IPS DF 6.9 (cell line): Measurements from ENCODE around the gene NUP214.

Experiments used
- DNase-seq: peaks from one replicate; pipeline ENCODE4 v3.0.0-alpha.2; 2013; ENCODE audit warnings: low read depth, low spot score
- H3K27ac ChIP-seq: one replicate; pipeline ENCODE4 v1.5.1; 2013; ENCODE audit warnings: low read length, control low read depth
- H3K27me3 ChIP-seq: 2 replicates; pipeline ENCODE4 v1.6.1; 2013; ENCODE audit warnings: mild to moderate bottlenecking, low read length; ENCODE audit not compliant: control insufficient read depth, insufficient read depth
- H3K36me3 ChIP-seq: 2 replicates; pipeline ENCODE4 v1.6.1; 2013; ENCODE audit warnings: low read length; ENCODE audit not compliant: control insufficient read depth, insufficient read depth
- H3K4me1 ChIP-seq: 2 replicates; pipeline ENCODE4 v1.6.1; 2013; ENCODE audit warnings: low read length; ENCODE audit not compliant: control insufficient read depth, insufficient read depth
- H3K4me3 ChIP-seq: 2 replicates; pipeline ENCODE4 v1.5.1; 2013; ENCODE audit warnings: mild to moderate bottlenecking, low read length
- H3K9me3 ChIP-seq: 2 replicates; pipeline ENCODE4 v1.6.1; 2013; ENCODE audit warnings: low read length, inconsistent platforms; ENCODE audit not compliant: control insufficient read depth, insufficient read depth
- WGBS: extraction: QIAGEN DNeasy Blood & Tissue Kit; methylation state at CpG from one replicate; pipeline ENCODE4 v1.1.7; 2013; ENCODE audit warnings: mixed read lengths, missing lambda C conversion rate; ENCODE audit not compliant: insufficient read length, insufficient coverage; 5-methylcytosine and 5-hydroxymethylcytosine counted together

NUP214 gene

DNA sequence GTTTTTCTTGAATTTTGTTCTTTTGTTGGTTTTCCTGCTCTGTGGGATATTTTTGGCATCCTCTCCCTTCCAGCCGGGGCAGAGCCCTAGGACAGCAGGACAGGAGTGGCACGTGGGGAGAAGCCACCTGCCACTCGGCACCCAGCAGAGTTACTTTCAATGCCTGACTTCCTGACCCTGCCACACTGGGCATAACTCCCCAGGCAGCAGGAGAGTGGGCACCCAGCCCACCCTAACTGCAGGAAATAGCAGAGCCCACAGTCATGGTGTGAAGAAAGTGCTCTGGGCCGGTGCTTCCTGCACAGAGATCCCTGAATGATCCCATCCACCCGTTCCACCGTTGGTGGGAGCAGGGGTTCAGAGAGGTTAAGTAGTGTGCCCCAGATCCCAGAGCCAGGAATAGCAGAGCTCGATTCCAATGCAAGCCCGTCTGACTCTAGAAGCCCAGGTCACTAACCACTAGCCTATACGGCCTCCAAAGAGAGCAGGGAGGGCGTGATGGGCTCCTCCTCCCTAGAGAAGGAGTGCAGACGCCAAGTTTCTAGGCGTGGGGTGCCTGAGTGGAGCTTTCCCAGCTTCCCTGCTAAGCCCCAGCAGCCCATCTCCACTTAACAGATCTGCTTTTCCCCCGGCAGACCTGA is 8.1 kb upstream of the NUP214 start:
- DNase-seq: no peak
- H3K36me3 ChIP-seq: peaks cover 26% of the 10 kb centered on the region
- H3K27ac ChIP-seq: no peak overlapping the region
- H3K27me3 ChIP-seq: no peaks in the 10 kb centered on the region
- WGBS: no CpG with 5 or more reads among the region's 13 CpGs
- no peak overlapping the region for H3K4me3 ChIP-seq
- H3K9me3 ChIP-seq: no peaks in the 10 kb centered on the region
- no peaks in the 10 kb centered on the region for H3K4me1 ChIP-seq

DNA sequence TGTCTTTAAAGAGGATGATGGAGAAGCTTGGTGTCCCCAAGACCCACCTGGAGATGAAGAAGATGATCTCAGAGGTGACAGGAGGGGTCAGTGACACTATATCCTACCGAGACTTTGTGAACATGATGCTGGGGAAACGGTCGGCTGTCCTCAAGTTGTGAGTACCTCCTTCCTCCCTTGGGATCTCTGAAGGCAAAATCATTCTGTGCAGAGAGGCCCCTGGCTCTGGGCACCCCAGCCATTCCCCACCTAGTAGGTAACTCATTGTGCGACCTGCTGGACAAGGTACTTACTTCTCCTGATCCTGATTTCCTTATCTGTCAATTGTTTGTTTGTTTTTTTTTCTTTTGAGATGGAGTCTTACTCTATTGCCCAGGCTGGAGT is 7.6 kb upstream of the NUP214 start:
- no CpG with 5 or more reads among the region's 4 CpGs for WGBS
- no peak overlapping the region for H3K4me3 ChIP-seq
- no peak overlapping the region for H3K27ac ChIP-seq
- no peaks in the 10 kb centered on the region for H3K27me3 ChIP-seq
- H3K36me3 ChIP-seq: peaks cover 23% of the 10 kb centered on the region
- no peaks in the 10 kb centered on the region for H3K4me1 ChIP-seq
- H3K9me3 ChIP-seq: no peaks in the 10 kb centered on the region
- no peak for DNase-seq

DNA sequence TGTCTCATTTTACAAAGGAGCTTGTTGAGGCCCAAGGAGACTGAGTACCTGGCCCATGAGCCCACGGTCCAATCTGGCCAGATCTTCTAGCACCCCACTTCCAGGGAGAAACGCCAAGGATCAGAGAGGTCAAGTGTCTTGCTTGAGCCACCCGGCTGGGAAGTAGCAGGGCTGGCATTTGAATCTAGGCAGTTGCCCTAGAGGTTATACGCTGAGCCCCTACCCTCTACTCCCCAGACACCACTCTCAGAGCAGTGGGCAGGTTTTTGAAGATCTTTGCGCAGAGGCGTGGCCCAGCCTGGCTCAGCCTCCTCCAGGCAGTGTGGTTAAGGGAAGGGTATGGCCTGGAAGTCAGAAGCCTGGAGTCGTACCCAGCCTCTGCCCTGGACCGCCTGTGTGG is 5.8 kb upstream of the NUP214 start:
- Histone ChIP-seq H3K4me3 (no peak overlapping the region), H3K27ac (no peak overlapping the region), H3K4me1 (no peaks in the 10 kb centered on the region), H3K9me3 (no peaks in the 10 kb centered on the region), H3K27me3 (no peaks in the 10 kb centered on the region), H3K36me3 (peaks cover 22% of the 10 kb centered on the region)
- no peak for DNase-seq
- no CpG with 5 or more reads among the region's 8 CpGs for WGBS

DNA sequence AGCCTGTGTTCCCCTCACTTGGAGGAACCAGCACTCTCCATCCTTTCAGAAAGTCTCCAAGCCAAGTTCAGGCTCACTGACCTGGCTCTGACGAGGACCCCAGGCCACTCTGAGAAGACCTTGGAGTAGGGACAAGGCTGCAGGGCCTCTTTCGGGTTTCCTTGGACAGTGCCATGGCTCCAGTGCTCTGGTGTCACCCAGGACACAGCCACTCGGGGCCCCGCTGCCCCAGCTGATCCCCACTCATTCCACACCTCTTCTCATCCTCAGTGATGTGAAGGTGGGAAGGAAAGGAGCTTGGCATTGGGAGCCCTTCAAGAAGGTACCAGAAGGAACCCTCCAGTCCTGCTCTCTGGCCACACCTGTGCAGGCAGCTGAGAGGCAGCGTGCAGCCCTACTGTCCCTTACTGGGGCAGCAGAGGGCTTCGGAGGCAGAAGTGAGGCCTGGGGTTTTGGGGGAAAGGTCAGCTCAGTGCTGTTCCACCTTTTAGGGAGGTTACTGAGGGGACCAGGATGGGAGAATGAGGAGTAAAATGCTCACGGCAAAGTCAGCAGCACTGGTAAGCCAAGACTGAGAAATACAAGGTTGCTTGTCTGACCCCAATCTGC is 4.7 kb upstream of the NUP214 start:
- WGBS: no CpG with 5 or more reads among the region's 7 CpGs
- no peak overlapping the region for H3K27ac ChIP-seq
- no peaks in the 10 kb centered on the region for H3K27me3 ChIP-seq
- no peak for DNase-seq
- no peak overlapping the region for H3K4me3 ChIP-seq
- no peaks in the 10 kb centered on the region for H3K4me1 ChIP-seq
- no peaks in the 10 kb centered on the region for H3K9me3 ChIP-seq
- peaks cover 20% of the 10 kb centered on the region for H3K36me3 ChIP-seq

DNA sequence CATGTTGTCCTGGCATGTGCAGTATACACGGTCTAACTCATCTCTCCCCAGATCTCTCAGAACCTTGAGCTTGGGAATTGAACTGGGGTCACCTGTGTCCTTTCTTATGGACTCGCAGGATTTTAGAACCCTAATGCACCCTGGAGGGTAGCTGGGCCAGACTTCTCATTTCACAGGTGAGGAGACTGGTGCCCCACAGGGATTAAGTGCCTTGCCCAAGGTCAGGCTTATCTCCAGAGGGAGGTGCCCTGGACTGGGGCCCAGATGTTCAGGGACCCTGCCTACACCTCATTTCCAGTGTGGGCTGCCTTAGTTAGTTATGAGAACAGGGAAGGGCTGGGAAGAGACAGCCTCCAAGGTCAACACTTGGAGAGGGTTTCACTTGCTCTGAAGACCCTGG is 4.0 kb upstream of the NUP214 start:
- no CpG with 5 or more reads among the region's 2 CpGs for WGBS
- peaks cover 20% of the 10 kb centered on the region for H3K36me3 ChIP-seq
- no peak overlapping the region for H3K4me3 ChIP-seq
- no peaks in the 10 kb centered on the region for H3K27me3 ChIP-seq
- no peak for DNase-seq
- H3K9me3 ChIP-seq: no peaks in the 10 kb centered on the region
- H3K4me1 ChIP-seq: no peaks in the 10 kb centered on the region
- no peak overlapping the region for H3K27ac ChIP-seq

DNA sequence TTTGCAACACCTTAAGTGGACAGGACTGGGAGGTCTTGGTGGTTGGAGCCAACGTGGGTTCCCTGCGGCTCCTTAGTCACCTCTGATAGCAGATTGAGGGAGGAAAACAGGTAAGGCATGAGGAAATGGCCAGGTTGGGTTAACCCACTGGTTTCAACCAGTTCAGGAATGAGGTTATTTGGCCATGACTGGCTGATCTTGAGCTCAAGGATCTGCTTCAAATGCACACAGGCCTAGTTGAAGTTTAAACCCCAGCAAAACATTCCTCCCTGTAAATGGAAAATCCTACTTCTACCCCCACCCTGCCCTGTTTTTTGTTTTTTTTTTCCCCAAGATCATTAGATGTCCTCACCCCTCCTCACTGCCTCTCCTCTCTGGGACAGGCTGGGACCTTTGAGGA is 3.2 kb upstream of the NUP214 start:
- no peak for DNase-seq
- no peaks in the 10 kb centered on the region for H3K4me1 ChIP-seq
- no peaks in the 10 kb centered on the region for H3K27me3 ChIP-seq
- no peak overlapping the region for H3K27ac ChIP-seq
- WGBS: no CpG with 5 or more reads among the region's 2 CpGs
- no peaks in the 10 kb centered on the region for H3K9me3 ChIP-seq
- peaks cover 17% of the 10 kb centered on the region for H3K36me3 ChIP-seq
- no peak overlapping the region for H3K4me3 ChIP-seq

DNA sequence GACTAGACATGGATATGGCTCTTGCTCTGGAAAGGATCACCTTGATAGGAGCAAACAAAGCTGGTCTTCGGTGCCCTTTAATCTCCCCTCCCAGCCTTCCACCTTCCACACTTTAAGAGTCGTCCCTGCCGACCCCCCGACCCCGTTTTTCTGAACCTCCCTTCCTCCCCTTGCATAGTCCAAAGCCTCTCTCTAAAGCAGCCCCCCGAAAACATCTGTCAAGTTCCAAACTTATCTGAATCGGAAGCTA is 423 bp upstream of the NUP214 start:
- H3K27me3 ChIP-seq: no peaks in the 10 kb centered on the region
- H3K9me3 ChIP-seq: no peaks in the 10 kb centered on the region
- WGBS: no CpG with 5 or more reads among the region's 7 CpGs
- H3K36me3 ChIP-seq: peaks cover 14% of the 10 kb centered on the region
- H3K27ac ChIP-seq: no peak overlapping the region
- no peaks in the 10 kb centered on the region for H3K4me1 ChIP-seq
- peak overlapping the region; percentile 30; the same call in 1 of the 2 replicates for H3K4me3 ChIP-seq
- DNase-seq: no peak

DNA sequence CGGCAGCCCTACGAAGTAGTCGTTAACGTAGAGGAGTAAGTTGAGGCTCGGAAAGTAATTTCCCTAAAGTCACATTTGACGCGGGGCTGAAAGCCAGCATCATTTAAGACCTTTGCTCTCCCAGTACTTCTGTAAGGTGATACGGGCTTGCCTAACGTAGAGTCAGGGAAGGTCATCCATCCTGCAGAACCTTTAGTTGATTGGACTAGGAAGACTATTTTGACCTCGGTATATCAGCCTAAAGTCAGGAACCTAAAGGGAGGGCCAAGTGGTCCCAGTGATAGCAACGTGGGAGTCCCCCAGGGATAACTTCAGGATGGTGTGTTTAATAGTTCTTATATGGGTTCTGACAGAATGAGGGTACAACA is 657 bp downstream of the NUP214 start:
- H3K4me1 ChIP-seq: no peaks in the 10 kb centered on the region
- peak overlapping the region; percentile 66; the same call in 1 of the 2 replicates for H3K4me3 ChIP-seq
- DNase-seq: no peak
- H3K36me3 ChIP-seq: peaks cover 5% of the 10 kb centered on the region
- no peak overlapping the region for H3K27ac ChIP-seq
- no peaks in the 10 kb centered on the region for H3K27me3 ChIP-seq
- no CpG with 5 or more reads among the region's 11 CpGs for WGBS
- H3K9me3 ChIP-seq: no peaks in the 10 kb centered on the region

DNA sequence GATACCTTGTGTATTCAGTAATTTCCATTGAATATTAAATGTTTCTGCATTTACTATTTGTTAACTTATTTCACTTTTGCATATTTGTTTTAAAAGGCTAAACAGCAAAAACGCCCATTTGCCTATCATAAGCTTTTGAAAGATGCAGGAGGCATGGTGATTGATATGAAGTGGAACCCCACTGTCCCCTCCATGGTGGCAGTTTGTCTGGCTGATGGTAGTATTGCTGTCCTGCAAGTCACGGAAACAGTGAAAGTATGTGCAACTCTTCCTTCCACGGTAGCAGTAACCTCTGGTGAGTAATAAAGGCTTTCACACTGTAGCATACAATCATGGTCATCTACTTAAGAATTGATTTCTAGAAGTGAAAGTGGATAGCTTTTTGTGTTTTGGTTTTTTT is 3.8 kb downstream of the NUP214 start:
- no peaks in the 10 kb centered on the region for H3K27me3 ChIP-seq
- H3K9me3 ChIP-seq: no peaks in the 10 kb centered on the region
- no peak for DNase-seq
- H3K4me1 ChIP-seq: no peaks in the 10 kb centered on the region
- no peak overlapping the region for H3K27ac ChIP-seq
- WGBS: no CpG with 5 or more reads among the region's 3 CpGs
- H3K36me3 ChIP-seq: peaks cover 5% of the 10 kb centered on the region
- no peak overlapping the region for H3K4me3 ChIP-seq

DNA sequence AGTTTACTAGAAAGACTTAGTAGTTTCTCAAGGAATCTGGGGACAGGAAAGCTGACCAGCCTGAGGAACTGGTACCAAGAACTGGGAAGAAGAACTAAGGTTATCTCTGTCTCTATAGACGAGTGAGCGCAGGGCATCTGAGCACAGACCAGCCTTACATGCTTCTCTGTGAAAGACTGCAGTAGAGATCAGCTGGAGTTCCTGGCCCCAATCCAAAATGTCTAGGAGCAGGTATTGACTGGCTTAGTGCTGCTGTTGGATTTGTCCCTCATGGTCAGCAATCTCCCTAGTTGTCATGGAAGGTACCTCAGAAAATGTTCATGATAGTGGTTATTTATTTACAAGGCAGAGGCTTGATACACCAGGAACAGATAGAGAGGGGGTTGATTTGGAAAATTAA is 13.3 kb downstream of the NUP214 start:
- Histone ChIP-seq H3K36me3 (peaks cover 32% of the 10 kb centered on the region; the same call in 1 of the 2 replicates), H3K27me3 (no peaks in the 10 kb centered on the region), H3K4me1 (no peaks in the 10 kb centered on the region), H3K4me3 (no peak overlapping the region), H3K9me3 (no peaks in the 10 kb centered on the region), H3K27ac (no peak overlapping the region)
- WGBS: no CpG with 5 or more reads among the region's 2 CpGs
- DNase-seq: no peak

DNA sequence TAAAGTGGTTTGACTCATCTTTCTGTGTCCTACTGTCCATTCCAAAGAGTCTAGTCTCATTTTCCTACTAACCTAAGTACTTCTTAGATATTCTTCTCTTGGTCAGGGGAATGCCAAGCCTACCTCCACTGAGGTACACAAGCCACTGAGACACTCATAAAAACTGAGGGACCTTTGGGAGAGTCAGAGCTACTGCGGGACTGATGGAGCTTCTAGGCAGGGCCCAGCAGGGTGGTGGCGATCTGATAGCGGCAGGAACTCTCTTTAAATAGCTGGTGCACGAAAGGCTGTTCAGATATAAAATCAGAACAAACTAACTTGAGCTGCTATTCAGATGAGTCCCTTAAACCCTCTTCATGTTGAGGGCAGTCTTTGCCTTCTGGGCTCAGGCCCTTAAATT is 14.7 kb downstream of the NUP214 start:
- Histone ChIP-seq H3K36me3 (peaks cover 32% of the 10 kb centered on the region; the same call in 1 of the 2 replicates), H3K4me3 (no peak overlapping the region), H3K27ac (no peak overlapping the region), H3K4me1 (no peaks in the 10 kb centered on the region), H3K27me3 (no peaks in the 10 kb centered on the region), H3K9me3 (no peaks in the 10 kb centered on the region)
- WGBS: no CpG with 5 or more reads among the region's 4 CpGs
- no peak for DNase-seq
